WTC11 (cell line): ENCODE measurements around the gene VWA7.

Source experiments
- CREM ChIP-seq: sonication (generic); formaldehyde crosslinking; IDR thresholded peaks from 2 replicates; pipeline ENCODE4 v1.8.1; 2022; ENCODE audit warnings: mild to moderate bottlenecking, missing genetic modification reagents, moderate library complexity
- NFE2L1 ChIP-seq: sonication (generic); formaldehyde crosslinking; IDR thresholded peaks from 2 replicates; pipeline ENCODE4 v1.8.1; 2023; ENCODE audit warnings: missing genetic modification reagents
- TF ChIP-seq, protein P1 (sequence below): fragments of 200-600 bp; IDR thresholded peaks from 2 replicates; pipeline ENCODE4 v1.8.0; 2022; ENCODE audit warnings: antibody characterized with exemption

DNA sequence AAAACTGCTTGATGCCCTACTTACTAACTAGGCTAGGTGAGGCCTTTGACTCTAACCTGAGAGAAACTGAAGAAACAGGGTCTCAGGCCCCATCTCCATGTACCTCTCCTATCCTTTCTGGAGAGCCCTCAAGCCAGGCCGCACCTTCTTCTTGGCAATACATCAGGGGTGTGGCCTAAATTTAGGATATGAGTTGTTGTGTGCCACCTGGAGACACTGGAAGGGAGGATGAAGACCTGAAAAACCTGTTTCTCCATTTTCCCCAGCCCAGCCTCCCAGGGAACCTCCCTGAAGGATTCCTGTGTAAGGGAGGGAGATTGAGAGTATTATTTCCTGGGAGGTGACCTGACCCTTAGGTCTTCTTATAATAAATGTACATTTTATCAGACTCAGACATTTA, 58.9 kb downstream of the VWA7 start:
- TF ChIP-seq CREM (CRISPR knock-in tag), result no peak
- no peak for TF ChIP-seq NFE2L1 (CRISPR knock-in tag)
- TF ChIP-seq, protein P1, sequence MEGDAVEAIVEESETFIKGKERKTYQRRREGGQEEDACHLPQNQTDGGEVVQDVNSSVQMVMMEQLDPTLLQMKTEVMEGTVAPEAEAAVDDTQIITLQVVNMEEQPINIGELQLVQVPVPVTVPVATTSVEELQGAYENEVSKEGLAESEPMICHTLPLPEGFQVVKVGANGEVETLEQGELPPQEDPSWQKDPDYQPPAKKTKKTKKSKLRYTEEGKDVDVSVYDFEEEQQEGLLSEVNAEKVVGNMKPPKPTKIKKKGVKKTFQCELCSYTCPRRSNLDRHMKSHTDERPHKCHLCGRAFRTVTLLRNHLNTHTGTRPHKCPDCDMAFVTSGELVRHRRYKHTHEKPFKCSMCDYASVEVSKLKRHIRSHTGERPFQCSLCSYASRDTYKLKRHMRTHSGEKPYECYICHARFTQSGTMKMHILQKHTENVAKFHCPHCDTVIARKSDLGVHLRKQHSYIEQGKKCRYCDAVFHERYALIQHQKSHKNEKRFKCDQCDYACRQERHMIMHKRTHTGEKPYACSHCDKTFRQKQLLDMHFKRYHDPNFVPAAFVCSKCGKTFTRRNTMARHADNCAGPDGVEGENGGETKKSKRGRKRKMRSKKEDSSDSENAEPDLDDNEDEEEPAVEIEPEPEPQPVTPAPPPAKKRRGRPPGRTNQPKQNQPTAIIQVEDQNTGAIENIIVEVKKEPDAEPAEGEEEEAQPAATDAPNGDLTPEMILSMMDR, result no peak
